ENCODE measurements around the gene LEMD3.

The LEMD3 gene

DNA sequence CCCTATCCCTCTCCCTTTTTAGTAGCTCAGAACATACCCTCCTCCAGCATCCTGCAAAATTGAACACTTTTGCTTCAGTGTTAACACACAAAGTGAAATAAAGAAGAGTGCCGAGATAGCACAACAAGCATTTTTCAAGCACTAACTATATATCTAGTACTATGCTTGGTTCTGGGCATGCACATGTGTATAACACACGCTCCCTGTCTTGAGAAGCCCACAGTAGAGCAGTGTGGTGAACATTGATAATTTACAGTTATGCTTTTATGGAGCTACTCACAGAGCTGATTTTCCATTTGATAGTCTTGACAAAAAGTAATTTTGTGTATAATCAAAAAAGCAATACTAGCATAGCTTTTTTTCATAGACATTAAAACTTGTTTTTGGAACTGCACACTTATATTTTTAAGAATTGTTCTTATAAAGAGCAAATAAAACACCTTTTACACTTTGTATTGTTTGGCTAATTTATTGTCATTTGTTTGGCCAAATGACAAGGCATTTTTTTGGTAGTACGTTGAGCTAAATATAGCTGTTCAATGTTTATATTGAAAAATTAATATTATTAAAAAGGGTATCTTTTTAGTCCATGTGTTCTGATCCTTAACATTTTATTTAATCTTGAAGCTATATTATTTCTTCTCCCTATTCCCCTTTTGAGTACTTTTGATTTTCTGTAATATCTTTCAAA is 39.7 kb downstream of the LEMD3 start:
- no peak for DNase-seq (ENCODE audit: low spot score)

DNA sequence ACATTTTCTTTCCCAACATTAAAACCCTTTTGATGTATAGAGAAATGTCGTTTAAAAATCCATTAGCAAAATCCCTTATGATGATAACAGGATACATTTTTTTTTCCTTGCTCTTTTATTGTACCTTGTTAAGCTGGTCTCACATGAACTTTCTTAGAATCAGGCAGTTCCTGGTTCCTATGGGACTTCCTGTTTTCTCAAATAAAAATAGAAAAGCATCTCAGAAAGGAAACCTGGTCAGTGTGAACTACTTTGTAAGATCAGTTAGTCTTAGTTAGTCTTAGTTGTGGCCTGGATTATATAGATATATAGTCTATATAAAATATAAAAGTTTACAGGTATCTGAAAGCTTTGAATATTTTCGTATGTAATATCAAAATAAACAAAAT is 40.3 kb downstream of the LEMD3 start:
- DNase-seq (ENCODE audit: low spot score), result peak; percentile 58

DNA sequence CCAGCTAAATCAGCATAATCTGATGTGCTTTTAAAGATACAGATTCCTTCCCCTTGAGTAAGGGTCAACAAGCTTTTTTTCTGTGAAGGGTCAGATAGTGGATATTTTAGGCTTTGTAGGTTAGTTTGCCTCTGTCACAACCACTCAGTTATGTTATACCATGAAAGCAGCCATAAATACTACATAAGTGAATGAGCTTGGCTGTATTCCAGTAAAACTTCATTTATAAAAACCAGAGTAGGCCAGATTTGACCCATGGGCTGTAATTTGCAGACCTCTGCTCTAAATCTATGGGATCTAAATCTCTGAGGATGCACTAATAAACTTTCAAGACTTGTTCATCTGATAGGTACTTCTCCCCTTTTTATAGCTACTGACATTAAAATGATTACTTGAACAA is 47.7 kb downstream of the LEMD3 start:
- no peak for DNase-seq (ENCODE audit: low spot score)

- no peak for DNase-seq (ENCODE audit: low spot score)
Observed at GRCh38 chr12:65220761-65221160, 51.4 kb downstream of the LEMD3 start.

DNA sequence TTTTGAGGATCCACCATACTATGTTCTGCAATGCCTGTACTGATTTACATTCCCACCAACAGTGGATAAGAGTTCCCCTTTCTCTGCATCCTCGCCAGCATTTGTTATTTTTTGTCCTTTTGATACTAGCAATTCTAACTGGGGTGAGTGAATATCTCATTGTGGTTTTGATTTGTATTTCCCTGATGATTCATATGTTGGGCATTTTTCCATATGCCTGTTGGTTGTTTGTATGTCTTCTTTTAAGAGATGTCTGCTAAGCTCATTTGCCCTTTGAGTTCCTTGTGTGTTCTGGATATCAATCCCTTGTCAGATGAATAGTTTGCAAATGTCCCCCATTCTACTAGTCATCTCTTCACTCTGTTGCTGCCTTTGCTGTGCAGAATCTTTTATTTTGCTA is 60.1 kb downstream of the LEMD3 start:
- DNase-seq (ENCODE audit: low spot score), result no peak

DNA sequence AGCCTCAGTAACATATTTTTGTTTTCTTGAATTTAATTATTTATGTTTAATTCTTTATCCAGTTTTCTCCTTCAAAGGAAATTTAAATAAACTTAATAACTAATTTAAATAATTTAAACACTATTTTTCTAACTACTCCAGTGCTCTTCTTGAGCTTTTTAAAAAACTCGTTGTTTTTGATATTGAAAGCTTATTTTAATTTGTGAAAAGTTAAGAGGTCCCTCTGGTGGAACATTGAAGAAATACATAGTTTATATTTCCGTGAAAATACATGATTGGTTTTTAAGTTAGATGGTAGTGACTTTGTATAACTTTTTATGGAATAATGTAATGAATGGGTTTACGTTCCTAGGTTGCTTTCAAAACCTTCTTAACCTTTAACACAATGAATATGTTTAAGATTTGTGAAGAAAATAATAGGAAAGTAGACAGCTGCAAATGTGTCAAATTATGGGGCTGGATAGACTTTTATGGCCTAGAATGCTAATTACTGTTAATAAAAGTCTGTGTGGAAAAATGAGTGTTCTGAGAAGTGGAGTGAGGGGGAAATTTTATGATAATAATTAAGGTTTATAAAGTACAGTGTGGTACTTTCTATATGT is 63.2 kb downstream of the LEMD3 start:
- DNase-seq (ENCODE audit: low spot score), result peak; percentile 19

DNA sequence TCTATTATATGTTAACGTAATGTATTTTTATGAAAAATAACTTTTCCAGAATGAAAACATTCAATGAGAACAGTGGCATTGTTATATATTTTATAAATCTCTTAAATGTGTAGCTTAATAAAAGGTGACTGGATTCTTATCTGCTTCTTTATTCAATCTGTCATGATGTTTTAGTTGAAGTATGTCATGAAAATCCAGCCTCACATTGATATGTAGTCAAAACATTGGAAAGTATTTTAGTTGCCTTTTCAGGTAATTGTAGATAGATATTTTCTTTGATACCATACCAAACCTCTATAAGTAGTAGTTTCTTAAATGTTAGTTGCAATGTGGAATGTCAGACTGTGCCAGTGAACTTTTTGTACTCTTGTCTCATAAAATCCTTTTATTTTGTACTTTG is 67.8 kb downstream of the LEMD3 start:
- no peak for DNase-seq (ENCODE audit: low spot score)

DNA sequence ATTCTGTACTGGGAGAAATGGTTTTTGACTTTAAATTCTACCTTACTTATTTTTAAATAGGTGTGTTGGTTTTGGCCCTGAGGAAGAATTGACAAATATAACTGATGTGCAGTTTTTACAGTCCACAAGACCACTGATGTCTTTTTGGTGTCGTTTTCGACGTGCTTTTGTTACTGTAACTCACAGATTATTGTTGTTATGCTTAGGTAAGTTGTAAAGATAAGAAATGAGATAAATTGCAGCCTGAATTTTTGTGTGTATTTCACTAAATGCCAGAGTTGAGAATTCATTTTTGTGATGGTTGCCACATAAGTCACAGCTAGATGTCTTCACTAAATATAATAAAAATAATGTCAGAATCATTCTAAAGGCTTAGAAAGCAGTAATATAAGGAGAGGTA is 69.2 kb downstream of the LEMD3 start:
- DNase-seq (ENCODE audit: low spot score), result no peak

DNA sequence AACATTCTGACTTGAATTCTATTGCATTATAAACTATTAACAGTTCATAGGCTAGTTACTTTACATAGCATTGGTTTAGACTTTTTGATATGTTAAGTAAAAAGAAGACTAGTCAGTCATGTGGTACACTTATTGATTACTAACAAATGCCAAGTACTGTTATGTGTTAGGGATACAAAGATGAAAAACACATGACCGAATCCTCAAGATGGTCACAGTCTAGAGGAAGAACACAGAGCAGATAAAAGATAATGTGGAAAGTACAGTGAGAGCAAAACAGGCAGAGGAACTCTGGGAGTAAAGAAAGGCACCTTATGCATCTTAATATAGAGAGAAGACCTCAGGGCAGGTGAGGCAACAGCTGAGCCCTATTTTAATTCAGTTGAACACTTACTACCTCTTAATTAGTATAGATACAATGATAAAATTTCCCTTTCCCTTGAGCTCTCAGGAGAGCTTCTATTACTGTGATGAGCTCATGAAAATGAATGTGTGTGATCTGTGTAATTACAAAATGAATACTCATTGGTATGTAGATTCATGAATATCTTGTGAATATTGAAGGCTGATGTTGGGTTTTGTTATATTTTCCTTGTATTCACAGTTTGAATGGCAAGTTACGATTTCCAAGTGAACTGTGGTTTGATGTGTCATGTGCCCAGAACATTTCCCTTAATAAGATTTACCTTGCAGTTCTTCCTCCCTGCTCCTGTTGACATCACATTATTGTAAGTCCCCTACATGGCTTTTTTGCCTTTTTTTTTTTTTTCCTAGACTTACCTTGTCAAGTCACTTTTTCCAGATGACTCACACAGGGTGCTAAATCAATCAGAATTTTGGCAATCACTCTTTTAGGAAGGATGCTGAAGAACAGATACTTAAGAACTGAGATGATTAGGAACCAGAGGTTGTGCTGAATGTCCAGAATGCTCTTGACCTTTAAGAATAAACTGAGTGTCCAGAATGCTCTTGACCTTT is 79.6 kb downstream of the LEMD3 start:
- DNase-seq (ENCODE audit: low spot score), result no peak

DNA sequence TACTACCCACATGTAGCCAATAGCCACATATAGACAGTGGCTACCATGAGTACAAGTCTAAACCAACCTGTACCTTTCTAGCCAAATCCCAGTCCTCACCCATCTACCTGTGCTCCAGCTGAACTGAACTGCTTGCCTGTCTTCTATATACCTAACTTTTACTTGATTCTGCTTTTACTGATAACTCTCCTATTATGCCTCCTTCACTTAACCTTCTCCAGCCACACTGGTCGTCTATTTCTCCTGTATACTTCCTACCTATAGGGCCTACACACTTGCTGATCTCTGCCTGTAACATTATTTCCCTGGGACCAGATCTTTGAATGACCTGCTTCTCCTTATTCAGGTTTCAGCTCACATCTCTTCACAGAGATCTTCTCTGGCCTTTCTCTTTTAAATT is 83.1 kb downstream of the LEMD3 start:
- DNase-seq (ENCODE audit: low spot score), result no peak

DNA sequence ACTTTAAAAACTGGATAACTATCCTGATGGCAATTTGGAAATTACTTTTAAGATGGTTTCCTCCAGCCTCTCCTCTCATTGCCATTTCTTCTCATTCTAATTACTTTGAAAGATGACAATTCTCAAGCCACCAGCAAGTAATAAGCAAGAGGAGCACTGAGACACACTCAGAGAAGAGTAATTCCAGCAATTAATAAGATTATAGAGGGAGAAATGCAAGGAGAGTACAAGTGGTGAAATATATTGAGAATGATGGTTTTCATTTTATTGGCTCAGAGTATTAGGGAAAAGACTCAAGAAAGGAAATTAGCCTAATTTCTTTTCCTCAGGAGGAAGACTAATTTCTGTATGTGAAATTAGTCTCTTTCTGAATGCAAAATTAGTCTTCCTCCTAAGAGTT is 88.6 kb downstream of the LEMD3 start:
- no peak for DNase-seq (ENCODE audit: low spot score)

- no peak for DNase-seq (ENCODE audit: low spot score)
Observed at GRCh38 chr12:65259501-65259900, 90.1 kb downstream of the LEMD3 start.

DNA sequence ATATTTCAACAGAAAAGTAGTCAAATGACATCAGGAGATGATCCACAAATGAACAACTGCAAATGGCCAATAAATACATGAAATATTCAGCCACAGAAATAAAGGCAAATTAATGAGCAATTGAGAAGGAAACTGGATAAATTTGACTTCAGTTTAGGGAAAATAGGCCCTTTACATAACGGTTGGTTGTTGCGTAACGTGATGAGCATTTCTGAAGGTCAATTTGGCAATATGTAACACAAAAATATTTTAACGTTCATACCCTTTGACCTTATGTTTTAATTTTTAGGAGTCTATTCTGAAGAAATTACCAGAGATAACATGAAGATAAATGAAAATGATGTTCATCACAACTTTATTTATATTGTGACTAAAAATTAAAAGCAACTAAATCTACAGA is 94.4 kb downstream of the LEMD3 start:
- no peak for DNase-seq (ENCODE audit: low spot score)

GRCh38 chr12:65266408-65266807 is 97.0 kb downstream of the LEMD3 start:
- no peak for DNase-seq (ENCODE audit: low spot score)

GRCh38 chr12:65269603-65270002 is 100.2 kb downstream of the LEMD3 start:
- no peak for DNase-seq (ENCODE audit: low spot score)

DNA sequence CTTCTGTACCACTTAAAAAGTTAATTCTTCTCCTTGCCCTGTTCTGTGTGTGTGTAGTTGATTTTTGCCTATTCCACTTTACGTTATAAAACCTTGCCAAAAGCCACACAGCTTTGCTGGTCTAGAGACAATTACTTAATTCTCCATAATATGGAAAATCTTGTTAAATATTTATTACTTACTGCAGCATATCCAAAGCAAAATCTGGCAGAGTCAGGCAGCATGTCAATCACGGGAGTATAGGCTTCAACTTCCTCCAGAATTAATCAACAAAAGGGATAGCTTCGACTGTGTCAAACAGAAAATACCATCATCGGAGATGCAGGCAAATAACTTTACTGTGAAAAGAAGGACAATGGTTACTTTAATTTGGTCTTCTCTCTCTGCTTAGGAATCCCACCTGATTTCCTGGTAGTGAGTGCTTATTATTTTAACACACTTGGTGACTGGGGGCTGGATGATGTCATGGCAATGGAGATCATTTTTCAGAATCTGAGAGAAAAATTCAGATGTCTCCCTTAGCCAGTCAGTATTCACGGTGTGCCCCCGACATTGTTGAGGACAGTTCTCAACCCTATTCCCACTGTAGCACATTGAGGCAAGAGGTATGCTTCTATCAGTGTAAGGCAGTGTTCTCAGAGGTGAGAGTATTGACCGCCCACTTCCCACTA is 105.4 kb downstream of the LEMD3 start:
- DNase-seq (ENCODE audit: low spot score), result no peak

DNA sequence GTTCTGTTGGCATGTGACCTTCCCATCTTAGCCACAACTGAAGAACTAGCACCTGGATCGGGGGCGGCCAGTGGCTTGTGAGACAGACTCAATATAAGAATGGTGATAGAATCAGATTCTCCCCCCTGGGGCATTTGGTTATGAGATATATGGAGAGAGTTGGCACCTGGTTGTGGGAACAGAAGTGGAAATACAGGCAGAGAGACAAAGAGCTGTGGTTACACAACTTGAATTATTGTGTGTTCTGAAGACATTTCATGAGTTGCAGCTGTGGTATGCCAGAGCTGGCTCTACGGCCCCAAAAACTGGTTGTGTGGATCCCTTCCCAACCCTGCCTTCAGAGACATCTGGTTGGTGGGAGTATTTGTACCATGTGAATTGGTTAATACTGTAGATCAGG is 106.2 kb downstream of the LEMD3 start:
- no peak for DNase-seq (ENCODE audit: low spot score)

DNA sequence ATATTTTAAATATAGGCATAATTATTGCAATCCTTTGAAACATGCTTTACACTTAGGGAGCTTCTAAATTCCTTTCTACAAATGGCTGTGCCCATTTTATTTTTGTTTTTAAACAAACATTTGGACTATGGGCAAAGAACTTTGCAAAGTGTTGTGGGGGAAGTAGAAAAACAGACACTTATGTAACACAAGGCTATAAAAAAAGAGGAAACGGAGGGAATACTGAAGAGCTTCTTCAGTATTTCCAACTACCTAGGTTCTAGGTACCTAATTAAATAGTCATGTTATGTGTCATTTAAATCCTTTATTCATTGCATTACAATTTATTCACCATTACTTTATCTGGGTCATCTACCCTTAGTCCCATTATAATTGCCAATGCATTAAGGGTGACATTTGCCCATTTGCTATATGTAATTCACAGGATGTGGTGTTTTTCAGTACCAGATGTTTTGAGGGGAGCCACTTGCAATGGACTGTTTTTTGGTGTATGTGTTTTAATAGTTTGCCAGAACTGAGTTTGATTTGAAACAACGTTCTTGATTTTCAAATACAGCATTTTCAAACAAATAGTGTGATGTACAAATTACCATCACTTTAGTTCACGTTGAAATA is 107.6 kb downstream of the LEMD3 start:
- no peak for DNase-seq (ENCODE audit: low spot score)

- no peak for DNase-seq (ENCODE audit: low spot score)
Observed at GRCh38 chr12:65277994-65278575, 108.7 kb downstream of the LEMD3 start.

DNA sequence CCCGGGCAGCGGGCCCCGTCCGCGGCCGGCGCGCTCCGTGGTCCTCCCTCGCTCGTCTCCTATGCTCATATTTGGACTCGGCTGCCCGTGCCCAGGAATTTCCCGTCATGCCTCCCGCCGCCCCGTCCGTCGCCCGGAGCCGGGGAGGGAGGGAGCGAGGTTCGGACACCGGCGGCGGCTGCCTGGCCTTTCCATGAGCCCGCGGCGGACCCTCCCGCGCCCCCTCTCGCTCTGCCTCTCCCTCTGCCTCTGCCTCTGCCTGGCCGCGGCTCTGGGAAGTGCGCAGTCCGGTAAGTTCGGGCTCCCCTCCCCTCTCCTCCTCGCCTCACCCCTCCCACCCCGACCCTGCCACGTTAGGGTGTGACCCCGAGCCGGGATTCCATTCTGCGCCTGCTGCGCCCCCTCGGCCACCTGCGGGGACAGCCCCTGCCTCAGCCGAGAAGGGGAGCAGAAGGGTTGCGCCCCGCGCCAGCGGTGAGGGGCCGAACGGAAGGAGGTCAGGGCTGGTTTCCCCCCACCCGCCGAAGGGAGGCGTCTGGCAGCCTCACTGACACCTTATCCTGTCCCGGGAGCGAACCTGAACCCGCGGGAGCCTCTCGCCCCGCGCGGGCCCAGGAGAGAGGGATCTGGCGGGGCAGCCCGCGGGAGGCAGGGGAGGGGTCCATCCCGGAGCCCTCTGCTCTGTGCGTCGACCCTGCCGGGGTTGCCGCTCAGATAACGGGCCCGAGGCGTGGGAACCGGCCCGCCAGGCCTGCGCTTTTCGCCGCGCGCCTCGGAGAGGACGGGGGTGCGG is 109.4 kb downstream of the LEMD3 start, which contains the start of gene MSRB3:
MSRB3 (plus strand) TSS at position 108 of the 793 bp plus-strand sequence. CDS start 29,897 bp downstream, outside the sequence.
- DNase-seq (ENCODE audit: low spot score), result no peak

Data from pons (tissue), 1 donor.